HL-60/S4 (cell line): ENCODE results near the gene FKBP2.

Experiments
- in situ Hi-C: fragments of 300-500 bp; cut with MboI; formaldehyde crosslinking; loops from 2 replicates; pipeline ENCODE4 v1.14.3; 2022; ENCODE audit warnings: low sequenced_read_pairs

FKBP2 gene

DNA sequence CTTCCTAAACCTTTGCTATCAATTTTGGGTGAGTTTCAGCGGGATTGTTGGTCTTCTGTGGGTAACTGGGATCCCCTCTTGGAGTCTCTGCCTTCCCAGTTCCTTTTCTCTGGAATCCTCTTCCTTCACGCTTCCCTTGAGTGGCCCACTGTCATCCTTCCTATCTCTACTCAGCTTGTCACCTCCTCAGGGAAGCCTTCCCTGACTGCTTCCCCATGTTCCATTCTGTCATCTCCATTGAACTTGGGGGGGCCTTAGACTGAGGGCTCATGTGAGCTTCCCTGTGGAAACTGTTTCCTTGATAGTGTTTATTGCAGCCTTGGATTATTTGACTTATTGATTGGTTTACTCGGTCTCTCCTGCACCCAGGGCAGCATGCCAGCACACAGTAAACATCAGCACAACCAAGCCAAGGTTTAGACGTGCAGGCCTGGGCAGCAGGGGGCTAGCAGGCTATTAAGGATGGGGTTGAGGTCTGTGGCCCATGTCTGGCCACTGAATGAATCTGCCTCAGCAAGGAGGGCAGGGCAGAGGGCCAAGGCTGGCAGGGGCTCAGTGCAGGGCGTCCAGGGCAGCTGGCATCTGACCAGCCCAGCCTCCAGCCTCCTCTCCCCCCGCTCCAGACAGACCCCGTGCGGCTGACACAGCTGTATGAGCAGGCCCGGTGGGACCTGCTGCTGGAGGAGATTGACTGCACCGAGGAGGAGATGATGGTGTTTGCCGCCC is 22.1 kb upstream of the FKBP2 start:
- in situ Hi-C loops: no loop called here

DNA sequence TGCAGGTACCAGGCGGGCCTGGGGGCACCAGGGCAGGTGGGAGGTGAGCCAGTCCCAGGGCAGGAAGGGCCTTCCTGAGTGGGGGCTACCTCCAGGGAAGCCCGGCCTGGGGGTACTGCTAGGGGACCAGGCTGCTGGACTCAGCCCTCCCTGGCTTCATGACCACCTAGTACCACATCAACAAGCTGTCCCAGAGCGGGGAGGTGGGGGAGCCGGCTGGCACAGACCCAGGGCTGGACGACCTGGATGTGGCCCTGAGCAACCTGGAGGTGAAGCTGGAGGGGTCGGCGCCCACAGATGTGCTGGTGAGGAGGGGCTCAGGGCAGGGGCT is 21.6 kb upstream of the FKBP2 start:
- in situ Hi-C loops: no loop called here

DNA sequence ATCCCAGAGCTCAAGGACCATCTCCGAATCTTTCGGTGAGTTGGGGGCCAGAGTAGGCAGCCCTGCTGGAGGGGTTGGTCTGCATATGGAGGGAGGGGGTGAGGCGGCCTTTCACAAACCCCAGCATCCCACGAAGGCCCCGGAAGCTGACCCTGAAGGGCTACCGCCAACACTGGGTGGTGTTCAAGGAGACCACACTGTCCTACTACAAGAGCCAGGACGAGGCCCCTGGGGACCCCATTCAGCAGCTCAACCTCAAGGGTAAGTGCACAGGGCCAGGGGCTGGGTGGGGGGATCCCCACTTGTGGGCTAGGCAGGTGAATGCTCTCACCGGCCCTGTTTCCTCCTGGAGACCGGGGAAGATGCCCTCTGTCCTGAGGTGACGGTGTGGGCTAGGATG is 21.1 kb upstream of the FKBP2 start:
- in situ Hi-C loops: no loop called here

DNA sequence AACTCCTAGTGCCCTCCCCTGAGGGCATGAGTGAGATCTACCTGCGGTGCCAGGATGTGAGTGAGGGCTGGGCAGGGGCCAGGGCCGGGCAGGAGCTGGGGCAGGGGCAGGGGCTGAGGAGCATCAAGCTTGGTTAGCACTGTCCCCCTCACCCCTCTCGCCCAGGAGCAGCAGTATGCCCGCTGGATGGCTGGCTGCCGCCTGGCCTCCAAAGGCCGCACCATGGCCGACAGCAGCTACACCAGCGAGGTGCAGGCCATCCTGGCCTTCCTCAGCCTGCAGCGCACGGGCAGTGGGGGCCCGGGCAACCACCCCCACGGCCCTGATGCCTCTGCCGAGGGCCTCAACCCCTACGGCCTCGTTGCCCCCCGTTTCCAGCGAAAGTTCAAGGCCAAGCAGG is 20.6 kb upstream of the FKBP2 start:
- in situ Hi-C loops: no loop called here

DNA sequence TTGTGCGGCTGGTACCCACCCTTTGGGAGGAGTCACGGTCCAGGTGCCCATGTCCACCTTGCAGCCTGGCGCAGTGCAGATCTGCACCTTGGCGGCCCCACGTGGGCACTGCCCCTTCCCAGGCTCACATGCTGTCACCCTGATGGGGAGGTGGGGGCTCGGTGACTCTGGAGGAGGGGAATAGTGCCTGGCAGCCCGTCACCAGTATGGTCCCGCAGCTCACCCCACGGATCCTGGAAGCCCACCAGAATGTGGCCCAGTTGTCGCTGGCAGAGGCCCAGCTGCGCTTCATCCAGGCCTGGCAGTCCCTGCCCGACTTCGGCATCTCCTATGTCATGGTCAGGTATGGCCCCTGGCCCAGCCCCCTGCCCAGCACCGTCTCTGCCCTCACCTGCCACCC is 20.1 kb upstream of the FKBP2 start:
- in situ Hi-C loops: no loop called here

DNA sequence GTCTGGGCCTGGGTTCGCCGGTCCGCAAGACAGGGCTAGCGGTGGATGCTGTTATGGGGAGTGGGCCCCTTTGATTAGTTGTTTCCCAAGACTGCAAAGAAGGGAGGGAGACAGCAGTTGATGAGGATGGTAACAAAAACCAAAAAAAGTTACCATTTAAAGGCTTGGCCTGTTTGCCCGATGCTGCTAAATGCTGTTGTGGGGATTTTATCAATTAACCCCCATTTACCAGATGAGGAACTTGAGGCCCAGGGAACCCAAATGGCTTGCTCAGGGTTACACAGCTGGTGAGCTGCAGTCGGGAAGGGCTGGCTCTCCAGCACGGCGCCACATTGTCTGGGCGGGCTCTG is 18.3 kb upstream of the FKBP2 start:
- in situ Hi-C loops: no loop called here

DNA sequence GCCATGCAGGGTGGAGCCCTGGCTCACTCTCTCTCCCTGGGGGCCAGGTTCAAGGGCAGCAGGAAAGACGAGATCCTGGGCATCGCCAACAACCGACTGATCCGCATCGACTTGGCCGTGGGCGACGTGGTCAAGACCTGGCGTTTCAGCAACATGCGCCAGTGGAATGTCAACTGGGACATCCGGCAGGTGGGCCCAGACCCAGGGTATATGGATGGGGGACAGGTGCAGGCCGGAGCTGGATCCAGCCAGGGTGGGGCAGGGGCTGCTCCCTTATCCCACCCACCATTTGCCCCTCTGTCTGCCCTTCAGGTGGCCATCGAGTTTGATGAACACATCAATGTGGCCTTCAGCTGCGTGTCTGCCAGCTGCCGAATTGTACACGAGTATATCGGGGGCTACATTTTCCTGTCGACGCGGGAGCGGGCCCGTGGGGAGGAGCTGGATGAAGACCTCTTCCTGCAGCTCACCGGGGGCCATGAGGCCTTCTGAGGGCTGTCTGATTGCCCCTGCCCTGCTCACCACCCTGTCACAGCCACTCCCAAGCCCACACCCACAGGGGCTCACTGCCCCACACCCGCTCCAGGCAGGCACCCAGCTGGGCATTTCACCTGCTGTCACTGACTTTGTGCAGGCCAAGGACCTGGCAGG is 17.8 kb upstream of the FKBP2 start:
- in situ Hi-C loops: no loop called here

DNA sequence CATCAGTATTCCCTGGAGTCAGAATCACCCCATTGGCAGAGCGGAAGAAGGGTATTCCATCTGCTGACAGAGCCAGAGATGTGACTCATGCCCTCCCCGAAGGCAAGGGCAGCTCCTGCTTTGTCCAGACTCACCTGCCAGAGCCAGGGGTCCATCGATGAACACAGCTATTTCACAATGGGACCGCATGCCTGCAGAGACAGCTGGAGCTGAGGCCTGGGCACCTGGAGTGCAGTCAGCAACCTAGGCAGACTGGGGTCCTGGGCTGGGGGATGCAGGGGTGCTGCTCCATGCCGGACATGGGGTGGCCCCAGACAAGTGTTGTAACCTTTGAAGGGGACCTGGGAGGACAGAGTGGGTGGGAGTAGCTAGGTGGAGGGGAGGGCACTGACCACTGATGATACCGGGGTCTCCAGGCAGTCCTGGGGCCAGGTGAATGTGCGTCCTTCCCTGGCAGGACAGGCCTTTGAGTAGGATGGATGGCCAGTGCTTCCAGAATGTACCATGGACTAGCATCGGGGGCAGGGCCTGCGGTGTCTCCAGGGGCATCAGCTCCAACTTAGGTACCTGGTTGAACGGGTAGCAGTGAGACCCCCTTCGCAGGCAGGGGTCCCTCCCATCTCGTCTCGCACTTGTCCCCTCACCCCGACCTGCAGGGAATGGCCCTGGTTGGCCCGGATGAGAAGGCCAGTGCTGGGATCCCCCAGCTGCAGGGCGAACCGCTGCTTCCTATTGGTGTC is 16.6 kb upstream of the FKBP2 start:
- in situ Hi-C loops: no loop called here

DNA sequence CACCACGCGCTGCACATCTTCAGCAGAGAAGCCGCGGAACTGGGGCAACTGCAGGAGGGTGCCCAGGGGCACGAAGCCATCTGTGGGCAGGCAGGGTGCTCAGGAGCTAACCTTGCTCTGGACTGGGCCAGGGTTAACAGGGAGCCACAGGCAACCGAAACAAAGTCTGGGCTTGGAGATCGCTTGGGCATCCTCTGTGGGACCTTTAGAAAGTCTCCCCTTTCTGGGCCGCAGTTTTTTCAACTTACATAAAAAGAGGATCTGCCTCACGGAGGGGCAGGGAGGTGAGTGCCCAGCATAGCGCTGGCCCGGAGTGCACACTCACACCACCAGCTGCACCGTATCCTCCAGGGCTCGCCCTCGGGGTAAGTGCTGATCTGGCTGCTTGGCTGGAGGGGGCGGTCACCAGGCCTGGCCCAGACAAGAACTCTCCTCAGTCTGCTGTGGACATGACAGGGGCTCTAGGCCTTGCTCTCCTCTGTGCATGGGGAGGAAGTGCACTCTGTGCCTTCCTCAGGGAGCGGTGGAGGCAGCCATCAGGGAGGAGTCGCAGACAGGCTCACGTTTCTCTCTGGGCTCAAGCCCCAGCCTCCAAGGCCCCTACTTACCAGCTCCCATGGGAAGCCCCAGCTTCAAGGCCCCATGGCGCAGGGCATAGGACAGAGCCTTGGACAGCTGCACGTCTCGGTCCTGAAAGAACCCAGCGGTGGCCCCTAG is 15.8 kb upstream of the FKBP2 start:
- in situ Hi-C loops: no loop called here

DNA sequence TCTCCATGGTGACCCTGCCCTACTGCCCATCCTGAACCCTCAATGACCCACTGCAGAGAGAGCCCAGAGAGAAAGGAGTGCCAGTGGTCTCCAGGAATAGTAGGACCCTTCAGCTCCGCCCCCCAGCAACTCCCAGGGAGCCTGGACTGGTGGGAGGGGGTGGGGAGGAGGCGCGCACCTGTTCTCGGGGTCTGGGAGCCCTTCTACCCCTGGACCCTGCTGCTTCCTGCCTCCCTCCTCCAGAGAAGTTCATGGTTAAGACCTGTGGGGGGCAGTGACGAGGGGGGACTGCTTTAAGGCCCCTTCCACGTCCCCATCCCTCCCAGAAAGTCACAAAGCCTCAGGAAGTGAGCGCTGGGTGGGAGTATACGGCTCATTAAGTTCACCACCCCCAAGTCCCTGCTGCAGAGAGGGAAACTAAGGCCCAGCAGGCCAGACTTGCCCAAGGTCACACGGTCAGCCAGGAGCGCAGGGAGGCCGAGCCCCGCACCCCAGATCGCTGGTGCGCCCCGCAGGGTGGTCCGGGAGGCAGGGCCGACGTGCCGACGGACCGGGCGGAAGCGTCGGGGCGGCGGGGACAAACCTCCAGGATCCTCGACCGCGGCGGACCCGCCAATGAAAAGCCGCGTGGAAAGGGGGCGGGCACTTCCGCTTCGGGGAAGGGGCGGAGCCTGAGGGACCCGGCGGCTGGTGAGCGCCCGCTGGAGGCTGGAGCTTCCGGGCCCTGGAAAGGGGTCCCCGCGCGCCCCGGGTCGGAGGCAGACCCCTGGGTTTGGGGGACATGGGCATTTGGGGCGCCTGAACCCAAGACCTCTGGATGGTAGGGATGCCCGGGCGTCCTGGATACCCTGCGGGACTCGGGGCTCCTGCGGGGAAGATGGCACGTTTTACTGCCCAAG is 15.0 kb upstream of the FKBP2 start, which contains the start of the genes NUDT22 and TRPT1:
Gene NUDT22, plus strand, starts transcription at position 667 of the 899 bp plus-strand sequence. CDS start 379 bp downstream, outside the sequence.
Gene TRPT1, minus strand, starts transcription at position 579 of the 899 bp plus-strand sequence. Its CDS starts 326 bp downstream, at position 253.
- in situ Hi-C loops: no loop called here

DNA sequence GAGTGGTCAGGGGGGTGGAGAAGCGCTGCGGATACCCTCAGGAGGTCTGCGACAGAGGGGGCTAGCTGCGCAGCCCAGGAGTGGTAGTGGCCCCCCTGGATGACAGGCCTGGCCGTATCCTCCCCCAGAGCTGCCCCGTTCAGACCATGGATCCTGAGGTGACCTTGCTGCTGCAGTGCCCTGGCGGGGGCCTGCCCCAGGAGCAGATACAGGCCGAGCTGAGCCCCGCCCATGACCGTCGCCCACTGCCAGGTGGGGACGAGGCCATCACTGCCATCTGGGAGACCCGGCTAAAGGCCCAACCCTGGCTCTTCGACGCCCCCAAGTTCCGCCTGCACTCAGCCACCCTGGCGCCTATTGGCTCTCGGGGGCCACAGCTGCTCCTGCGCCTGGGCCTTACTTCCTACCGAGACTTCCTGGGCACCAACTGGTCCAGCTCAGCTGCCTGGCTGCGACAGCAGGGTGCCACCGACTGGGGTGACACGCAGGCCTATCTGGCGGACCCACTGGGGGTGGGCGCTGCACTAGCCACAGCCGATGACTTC is 14.3 kb upstream of the FKBP2 start:
- in situ Hi-C loops: no loop called here

DNA sequence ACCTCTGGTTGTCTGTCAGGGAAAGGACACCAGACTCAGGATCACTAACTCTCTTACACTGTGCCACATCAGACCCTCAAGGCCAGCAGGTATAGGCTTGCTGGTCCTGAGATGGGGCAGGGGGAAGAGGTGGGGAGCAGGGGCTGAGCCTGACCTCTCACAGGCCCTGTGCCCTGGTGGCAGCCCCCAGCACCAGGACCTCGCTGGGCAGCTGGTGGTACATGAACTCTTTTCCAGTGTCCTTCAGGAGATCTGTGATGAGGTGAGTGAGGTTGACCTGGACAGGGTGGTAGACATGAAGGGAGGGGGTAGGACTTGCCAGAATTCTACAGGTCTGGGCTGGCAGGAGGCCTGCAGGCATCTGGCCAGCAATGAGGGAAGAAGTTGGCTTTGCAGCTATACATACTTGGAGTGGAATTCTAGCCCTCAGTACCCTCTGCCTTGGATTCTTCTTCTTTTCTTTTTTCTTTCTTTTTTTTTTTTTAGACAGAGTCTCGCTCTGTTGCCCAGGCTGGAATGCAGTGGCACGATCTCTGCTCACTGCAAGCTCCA is 13.4 kb upstream of the FKBP2 start:
- in situ Hi-C loops: no loop called here

DNA sequence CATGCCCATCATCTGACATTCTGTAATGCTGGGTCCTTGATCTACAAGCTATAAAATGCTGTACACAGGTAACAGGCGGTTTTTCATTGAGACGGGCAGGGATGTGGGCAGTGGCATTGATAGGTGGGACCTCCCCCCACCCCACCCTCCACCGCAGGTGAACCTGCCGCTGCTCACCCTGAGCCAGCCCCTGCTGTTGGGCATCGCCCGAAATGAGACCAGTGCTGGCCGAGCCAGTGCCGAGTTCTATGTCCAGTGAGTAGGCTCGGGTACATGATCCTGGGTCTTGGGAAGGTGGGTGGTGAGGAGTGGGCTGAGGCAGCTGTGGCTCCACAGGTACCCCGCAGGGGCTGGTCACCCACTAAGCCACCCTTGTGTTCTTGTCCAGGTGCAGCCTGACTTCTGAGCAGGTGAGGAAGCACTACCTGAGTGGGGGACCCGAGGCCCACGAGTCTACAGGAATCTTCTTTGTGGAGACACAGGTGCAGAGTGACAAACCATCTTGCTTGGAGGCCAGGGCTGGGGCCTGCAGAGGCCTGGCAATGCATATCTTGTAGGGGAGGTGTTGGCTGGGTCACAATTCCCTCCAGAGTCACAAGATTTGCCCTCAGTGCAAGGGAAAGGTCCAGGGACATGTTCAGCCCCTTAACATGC is 11.7 kb upstream of the FKBP2 start:
- in situ Hi-C loops: no loop called here

DNA sequence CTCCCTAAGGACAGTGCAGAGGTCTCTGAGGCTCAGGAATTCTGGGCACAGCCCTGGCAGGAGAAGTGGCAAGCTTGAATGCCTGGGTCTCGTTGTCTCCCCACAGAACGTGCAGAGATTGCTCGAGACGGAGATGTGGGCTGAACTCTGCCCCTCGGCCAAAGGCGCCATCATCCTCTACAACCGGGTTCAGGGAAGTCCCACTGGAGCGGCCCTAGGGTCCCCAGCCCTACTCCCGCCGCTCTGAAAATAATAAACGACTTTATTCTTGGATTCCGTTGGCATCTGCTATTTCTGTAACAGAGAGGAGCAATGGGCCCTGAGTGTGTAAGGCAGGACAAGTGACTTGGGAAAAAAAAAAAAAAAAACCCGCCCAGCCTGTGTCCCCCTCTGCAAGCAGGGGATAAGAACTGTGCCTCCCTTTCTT is 11.1 kb upstream of the FKBP2 start:
- in situ Hi-C loops: no loop called here

DNA sequence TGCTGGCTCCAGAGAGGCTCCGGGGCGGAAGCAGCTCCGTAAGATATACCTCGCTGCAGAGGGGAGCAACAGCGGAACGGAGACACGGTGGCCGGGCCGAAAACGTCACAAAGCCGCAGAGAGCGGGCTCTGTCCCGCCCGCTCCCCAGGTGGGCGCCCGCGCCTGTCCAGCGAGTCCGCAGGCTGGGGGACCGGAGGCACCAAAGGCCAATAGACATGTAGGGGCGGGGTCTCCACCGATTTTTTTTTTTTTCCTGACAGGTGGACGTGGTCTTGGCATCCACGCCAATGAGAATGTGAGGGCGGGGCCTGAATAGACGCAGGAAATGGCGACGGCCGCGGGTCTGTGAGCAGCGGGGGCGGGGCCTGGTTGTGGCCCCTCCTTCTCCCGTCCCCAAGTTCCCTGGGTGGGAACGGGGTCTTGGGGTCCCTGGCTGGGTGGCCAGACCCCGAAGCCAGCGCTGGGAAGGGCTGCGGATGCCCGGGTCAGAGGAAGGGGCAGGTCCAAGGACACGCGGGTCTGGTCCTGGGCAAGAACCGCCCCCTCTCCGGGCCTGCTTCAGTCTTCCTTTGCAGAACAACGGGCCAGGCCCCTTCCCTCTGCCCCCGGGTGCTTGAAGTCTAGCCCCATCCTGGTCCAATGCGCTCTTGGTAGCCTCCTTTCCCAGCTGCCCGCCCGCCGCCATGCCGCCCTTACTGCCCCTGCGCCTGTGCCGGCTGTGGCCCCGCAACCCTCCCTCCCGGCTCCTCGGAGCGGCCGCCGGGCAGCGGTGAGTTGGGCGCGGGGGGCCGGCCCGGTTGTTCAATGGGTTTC is 10.5 kb upstream of the FKBP2 start, which contains the start of gene DNAJC4:
Gene DNAJC4, plus strand, starts transcription at position 378 of the 814 bp plus-strand sequence. Its CDS starts 307 bp downstream, at position 685.
- in situ Hi-C loops: no loop called here

DNA sequence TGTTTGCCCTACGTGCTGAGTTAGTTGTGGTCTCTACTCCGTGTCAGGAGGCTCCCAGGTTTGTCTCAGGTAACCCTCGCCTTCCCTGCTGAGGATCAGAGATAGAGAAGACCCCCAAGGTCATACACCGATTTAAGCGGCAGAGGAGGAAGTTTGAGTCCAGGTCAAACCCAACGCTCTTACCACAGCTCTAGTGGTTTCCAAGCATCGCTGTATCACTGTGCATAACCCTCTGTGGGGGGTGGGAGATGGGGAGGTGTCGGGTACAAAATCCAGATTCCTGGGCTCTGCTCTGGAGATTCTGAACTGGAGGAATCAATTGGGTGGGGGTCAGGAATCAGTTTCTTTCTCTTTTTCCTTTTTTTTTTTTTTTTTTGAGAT is 9.9 kb upstream of the FKBP2 start:
- in situ Hi-C loops: no loop called here

DNA sequence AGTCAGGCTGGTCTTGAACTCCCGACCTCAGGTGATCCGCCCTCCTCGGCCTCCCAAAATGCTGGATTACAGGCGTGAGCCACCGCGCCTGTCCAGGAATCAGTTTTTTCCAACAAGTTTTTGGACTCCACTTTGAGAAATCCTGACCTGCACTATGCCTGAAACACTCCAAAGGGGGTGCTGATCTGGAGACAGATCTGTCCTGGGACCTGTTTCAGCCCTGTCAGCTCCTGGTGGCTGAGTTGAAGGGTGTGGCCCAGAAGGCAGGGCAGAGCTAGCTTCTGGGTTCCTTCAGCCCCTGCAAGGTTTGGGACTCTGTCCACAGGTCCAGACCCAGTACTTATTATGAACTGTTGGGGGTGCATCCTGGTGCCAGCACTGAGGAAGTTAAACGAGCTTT is 9.3 kb upstream of the FKBP2 start:
- in situ Hi-C loops: no loop called here
